ENCODE results near the gene PCBP1. TPM values are rescaled to one million over a fixed set of nuclear protein-coding genes. Genes with fewer than 3 reads are reported as not detected.

PCBP1 gene
- total RNA-seq = 101 TPM

DNA sequence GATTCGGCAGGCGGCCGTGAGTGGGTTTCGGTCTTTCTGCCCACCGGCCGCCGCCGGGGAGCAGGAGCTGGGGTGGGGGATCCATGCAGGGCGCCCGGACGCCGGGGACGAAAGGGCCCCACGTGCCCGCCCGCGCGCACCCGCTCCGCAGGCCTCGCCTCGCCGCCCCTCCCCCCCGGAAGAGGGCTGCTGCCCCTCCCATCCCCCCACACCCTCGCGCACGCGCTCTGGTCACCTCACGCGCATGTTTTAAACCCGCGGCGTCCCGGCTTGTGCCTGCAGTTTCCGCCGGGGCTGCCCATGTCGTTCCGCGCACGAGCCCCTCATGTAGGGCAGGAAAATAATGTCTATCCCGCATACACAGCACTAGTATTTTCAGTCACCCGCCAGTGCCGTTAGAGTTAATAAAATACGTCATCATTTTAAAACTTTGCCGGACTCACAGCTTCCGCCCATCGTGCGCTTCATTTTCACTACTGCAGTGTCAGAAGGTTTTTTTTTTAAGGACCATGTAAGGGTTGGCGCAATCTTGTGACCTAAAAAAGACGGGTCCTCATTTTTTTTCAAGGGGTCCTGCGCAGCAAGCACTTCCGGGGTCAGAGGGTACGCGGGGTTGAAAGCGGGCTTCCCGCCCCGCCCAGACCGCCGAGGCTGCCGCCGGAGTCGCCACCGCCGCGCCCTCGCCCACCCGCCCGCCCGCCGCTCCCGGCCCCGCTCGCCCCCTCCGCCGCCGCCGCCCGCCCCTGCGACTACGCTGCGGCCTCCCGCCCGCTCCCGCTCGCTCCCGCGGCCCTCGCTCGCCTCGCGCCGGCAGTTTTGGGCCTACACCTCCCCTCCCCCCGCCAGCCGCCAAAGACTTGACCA, at the start of gene PCBP1:
PCBP1 (plus strand) TSS at position 640 of the 864 bp plus-strand sequence. CDS start 267 bp downstream, outside the sequence.

Other genes starting within 250 kb of the PCBP1 start
- 70.1 TPM for gene SNRNP27, start 193.5 kb upstream of the PCBP1 start, total RNA-seq
- gene MXD1, start 172.4 kb upstream of the PCBP1 start, total RNA-seq = 19.6 TPM
- 4.3 TPM for gene ASPRV1, start 125.8 kb upstream of the PCBP1 start, total RNA-seq
- 30.4 TPM for gene C2orf42, start 103.5 kb downstream of the PCBP1 start, total RNA-seq
- 543 TPM for gene TIA1, start 161.2 kb downstream of the PCBP1 start, total RNA-seq
- gene PCYOX1, start 170.7 kb downstream of the PCBP1 start, total RNA-seq = 90.8 TPM
- gene SNRPG, start 206.3 kb downstream of the PCBP1 start, total RNA-seq = 105 TPM
- 40.7 TPM for gene FAM136A, start 214.6 kb downstream of the PCBP1 start, total RNA-seq

Data from camera-type eye (tissue), 1 donor.